Keratinocyte (primary cell): ENCODE results near the gene RASGRF2. TPM values are rescaled to one million over a fixed set of nuclear protein-coding genes. Genes with fewer than 3 reads are reported as not detected.

ENCODE experiments used
- DNase-seq: peaks from one replicate; pipeline ENCODE4 v3.0.0-alpha.2; 2011; ENCODE audit warnings: low read depth, missing footprints, low spot score
- FAIRE-seq: peaks from 2 replicates; lab custom pipeline; 2011; peaks lifted over from hg19 to GRCh38; lab: Jason Lieb, UNC
- H2AFZ ChIP-seq: 2 replicates; pipeline ENCODE4 v1.6.0; 2012; ENCODE audit warnings: low read length, control low read depth, inconsistent platforms; ENCODE audit not compliant: control insufficient read depth
- H3K27ac ChIP-seq: 2 replicates; pipeline ENCODE4 v1.5.1; 2011; ENCODE audit warnings: low read length; ENCODE audit not compliant: control insufficient read depth, insufficient read depth
- H3K27me3 ChIP-seq: 3 replicates; pipeline ENCODE4 v1.6.0; 2011; ENCODE audit warnings: low read length; ENCODE audit not compliant: control insufficient read depth, insufficient read depth; ENCODE audit errors: extremely low read depth
- H3K36me3 ChIP-seq, 2 experiments: 2 replicates in 1 of 2; 3 replicates in 1 of 2; pipeline ENCODE4 v1.5.1; 2011; ENCODE audit warnings: low read length in 2 of 2, mild to moderate bottlenecking in 1 of 2; ENCODE audit not compliant: control insufficient read depth in 2 of 2, insufficient read depth in 2 of 2; ENCODE audit errors: extremely low read depth in 1 of 2
- H3K4me1 ChIP-seq: 3 replicates; pipeline ENCODE4 v1.5.1; 2011; ENCODE audit warnings: low read length; ENCODE audit not compliant: control insufficient read depth, insufficient read depth; ENCODE audit errors: extremely low read depth
- H3K4me2 ChIP-seq: 3 replicates; pipeline ENCODE4 v1.6.0; 2011; ENCODE audit warnings: low read depth, low read length; ENCODE audit not compliant: control insufficient read depth, insufficient read depth; ENCODE audit errors: extremely low read depth
- H3K4me3 ChIP-seq, 3 experiments: fragments of 200-600 bp in 1 of 3; sonication (generic) in 1 of 3; 2 replicates in 2 of 3; 3 replicates in 1 of 3; pipeline ENCODE4 v1.5.1; 2011 to 2016; ENCODE audit warnings: low read length in 3 of 3, mild to moderate bottlenecking in 3 of 3, control low read depth in 2 of 3, inconsistent platforms in 1 of 3, low read depth in 1 of 3, mixed read lengths in 1 of 3, mixed run types in 1 of 3, moderate library complexity in 1 of 3; ENCODE audit not compliant: control insufficient read depth in 2 of 3, insufficient read depth in 2 of 3; ENCODE audit errors: extremely low read depth in 1 of 3
- H3K79me2 ChIP-seq: 2 replicates; pipeline ENCODE4 v1.6.0; 2012; ENCODE audit warnings: low read length; ENCODE audit not compliant: control insufficient read depth, insufficient read depth
- H3K9ac ChIP-seq: 3 replicates; pipeline ENCODE4 v1.6.0; 2011; ENCODE audit warnings: low read length; ENCODE audit not compliant: control insufficient read depth, insufficient read depth; ENCODE audit errors: extremely low read depth
- H3K9me1 ChIP-seq: 3 replicates; pipeline ENCODE4 v1.6.0; 2011; ENCODE audit warnings: low read length; ENCODE audit not compliant: control insufficient read depth, insufficient read depth; ENCODE audit errors: extremely low read depth
- H3K9me3 ChIP-seq: 2 replicates; pipeline ENCODE4 v1.5.1; 2012; ENCODE audit warnings: low read depth, low read length; ENCODE audit not compliant: control insufficient read depth
- H4K20me1 ChIP-seq: 3 replicates; pipeline ENCODE4 v1.6.0; 2011; ENCODE audit warnings: low read length; ENCODE audit not compliant: control insufficient read depth, insufficient read depth; ENCODE audit errors: extremely low read depth
- CTCF ChIP-seq, 3 experiments: IDR thresholded peaks in 1 of 3; conservative IDR thresholded peaks in 1 of 3; optimal IDR thresholded peaks in 1 of 3; 2 replicates in 2 of 3; 3 replicates in 1 of 3; pipeline versions ENCODE3 to v1.5.1; 2011; ENCODE audit warnings: low read length in 3 of 3, mild to moderate bottlenecking in 3 of 3, moderate library complexity in 2 of 3, control low read depth in 1 of 3, inconsistent platforms in 1 of 3; ENCODE audit not compliant: insufficient read depth in 2 of 3; ENCODE audit errors: extremely low read depth in 1 of 3
- EZH2 ChIP-seq: IDR thresholded peaks from one replicate; pipeline ENCODE4 v1.6.1; 2012; ENCODE audit warnings: inconsistent platforms, mild to moderate bottlenecking, low read length, moderate library complexity
- dilution Hi-C: fragments of 300-500 bp; cut with MboI; formaldehyde crosslinking; loops from one replicate; pipeline ENCODE4 v1.7.0; 2020; ENCODE audit warnings: low sequenced_read_pairs; ENCODE audit not compliant: extremely low pct_ligation_motif_present
- polyA plus RNA-seq, 5 experiments: library from polyadenylated mRNA; depleted of rRNA in 3 of 5; stranded (reverse) in 3 of 5; stranded (forward) in 1 of 5; unstranded in 1 of 5; fragments of >200 nt; gene quantifications; 1 replicate in 1 of 5; 2 replicates in 3 of 5; 3 replicates in 1 of 5; pipeline versions ENCODE4 v1.2.1 to v1.2.3, GENCODE V29; 2011 to 2012; ENCODE audit warnings: missing spikeins in 2 of 5, low read depth in 1 of 5, low replicate concordance in 1 of 5

Gene RASGRF2
- polyA plus RNA-seq, 1 donor (not counting 4 experiments of a cell fraction or from before 2014, with no cell fraction given), result 0.03 TPM

GRCh38 chr5:81234299-81234698, 274.1 kb downstream of the RASGRF2 start:
- Histone ChIP-seq H3K9me1 (no peaks in the 10 kb centered on the region), H3K4me1 (no peaks in the 10 kb centered on the region), H3K36me3 (no peaks in the 10 kb centered on the region), H3K4me3 (no peak overlapping the region), H3K9ac (no peak overlapping the region), H3K79me2 (no peaks in the 10 kb centered on the region), H3K9me3 (no peaks in the 10 kb centered on the region), H3K27ac (no peak overlapping the region), H4K20me1 (no peaks in the 10 kb centered on the region), H3K4me2 (no peak overlapping the region), H2AFZ (no peak overlapping the region), H3K27me3 (no peaks in the 10 kb centered on the region)
- DNase-seq (no peak), FAIRE-seq (no peak)
- dilution Hi-C loops, result no loop called here
- TF ChIP-seq CTCF (optimal IDR thresholded peaks at IDR 0.05 in 1 of 3, IDR thresholded peaks at IDR 0.05 in 1 of 3, conservative IDR thresholded peaks at IDR 0.05 in 1 of 3; ENCODE audit: extremely low read depth in 1 of 3, insufficient read depth in 2 of 3, low read length in 3 of 3) (no peak), EZH2 (no peak)

DNA sequence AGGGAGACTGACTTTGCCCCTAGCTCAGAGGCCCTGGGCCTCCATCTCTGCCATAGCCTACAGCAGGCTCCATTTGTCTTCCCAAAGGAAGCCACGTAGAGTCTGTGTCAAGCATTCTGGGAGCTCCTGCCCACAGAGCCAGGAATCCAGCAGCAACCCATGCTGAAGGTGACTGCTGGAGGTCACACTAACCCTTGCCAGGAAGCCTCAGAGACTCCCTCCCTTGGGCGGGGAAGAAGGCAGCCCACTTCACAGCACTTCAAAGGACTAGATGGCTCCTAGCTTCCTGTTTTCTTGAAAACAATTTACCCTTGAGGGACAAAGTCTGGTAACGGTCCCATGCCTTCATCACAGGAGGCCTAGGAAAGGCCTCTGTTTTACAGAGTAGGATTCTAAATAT, 274.6 kb downstream of the RASGRF2 start:
- Histone ChIP-seq H3K9me1 (no peaks in the 10 kb centered on the region), H3K36me3 (no peaks in the 10 kb centered on the region), H3K9ac (no peak overlapping the region), H3K4me3 (no peak overlapping the region), H4K20me1 (no peaks in the 10 kb centered on the region), H3K9me3 (no peaks in the 10 kb centered on the region), H3K4me1 (peaks cover 5% of the 10 kb centered on the region), H3K27ac (no peak overlapping the region), H2AFZ (no peak overlapping the region), H3K79me2 (no peaks in the 10 kb centered on the region), H3K27me3 (no peaks in the 10 kb centered on the region), H3K4me2 (no peak overlapping the region)
- FAIRE-seq, result no peak
- TF ChIP-seq CTCF (optimal IDR thresholded peaks at IDR 0.05 in 1 of 3, IDR thresholded peaks at IDR 0.05 in 1 of 3, conservative IDR thresholded peaks at IDR 0.05 in 1 of 3; ENCODE audit: extremely low read depth in 1 of 3, insufficient read depth in 2 of 3, low read length in 3 of 3) (no peak), EZH2 (no peak)
- dilution Hi-C loops, result no loop called here
- DNase-seq, result no peak
